Measurements from ENCODE around the gene LHFPL2. TPM values are rescaled to one million over a fixed set of nuclear protein-coding genes. Genes with fewer than 3 reads are reported as not detected.

LHFPL2 gene
- total RNA-seq, 1 donor from 2014 or later = 14.4 TPM

- DNase-seq (ENCODE audit: low read depth) = no peak
- TF ChIP-seq, protein P1, sequence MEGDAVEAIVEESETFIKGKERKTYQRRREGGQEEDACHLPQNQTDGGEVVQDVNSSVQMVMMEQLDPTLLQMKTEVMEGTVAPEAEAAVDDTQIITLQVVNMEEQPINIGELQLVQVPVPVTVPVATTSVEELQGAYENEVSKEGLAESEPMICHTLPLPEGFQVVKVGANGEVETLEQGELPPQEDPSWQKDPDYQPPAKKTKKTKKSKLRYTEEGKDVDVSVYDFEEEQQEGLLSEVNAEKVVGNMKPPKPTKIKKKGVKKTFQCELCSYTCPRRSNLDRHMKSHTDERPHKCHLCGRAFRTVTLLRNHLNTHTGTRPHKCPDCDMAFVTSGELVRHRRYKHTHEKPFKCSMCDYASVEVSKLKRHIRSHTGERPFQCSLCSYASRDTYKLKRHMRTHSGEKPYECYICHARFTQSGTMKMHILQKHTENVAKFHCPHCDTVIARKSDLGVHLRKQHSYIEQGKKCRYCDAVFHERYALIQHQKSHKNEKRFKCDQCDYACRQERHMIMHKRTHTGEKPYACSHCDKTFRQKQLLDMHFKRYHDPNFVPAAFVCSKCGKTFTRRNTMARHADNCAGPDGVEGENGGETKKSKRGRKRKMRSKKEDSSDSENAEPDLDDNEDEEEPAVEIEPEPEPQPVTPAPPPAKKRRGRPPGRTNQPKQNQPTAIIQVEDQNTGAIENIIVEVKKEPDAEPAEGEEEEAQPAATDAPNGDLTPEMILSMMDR (conservative IDR thresholded peaks at IDR 0.05; ENCODE audit: low read depth, low read length) = no peak
Measured at GRCh38 chr5:78606241-78606640, 42.3 kb downstream of the LHFPL2 start.

GRCh38 chr5:78605611-78606010 is 43.0 kb downstream of the LHFPL2 start:
- H3K4me3 ChIP-seq (ENCODE audit: low read depth, low read length) = no peak overlapping the region
- no peak for DNase-seq (ENCODE audit: low read depth)
- TF ChIP-seq, protein P1 (conservative IDR thresholded peaks at IDR 0.05; ENCODE audit: low read depth, low read length) = no peak

More at GRCh38 chr5:78606241-78606640, 42.3 kb downstream of the LHFPL2 start:
- H3K4me3 ChIP-seq (ENCODE audit: low read depth, low read length) = no peak overlapping the region

GRCh38 chr5:78604689-78605285 is 43.8 kb downstream of the LHFPL2 start:
- no peak for DNase-seq (ENCODE audit: low read depth)
- TF ChIP-seq, protein P1 (conservative IDR thresholded peaks at IDR 0.05; ENCODE audit: low read depth, low read length) = no peak
- no peak overlapping the region for H3K4me3 ChIP-seq (ENCODE audit: low read depth, low read length)

GRCh38 chr5:78603636-78604175 is 44.9 kb downstream of the LHFPL2 start:
- TF ChIP-seq, protein P1 (conservative IDR thresholded peaks at IDR 0.05; ENCODE audit: low read depth, low read length) = no peak
- H3K4me3 ChIP-seq (ENCODE audit: low read depth, low read length) = no peak overlapping the region

DNA sequence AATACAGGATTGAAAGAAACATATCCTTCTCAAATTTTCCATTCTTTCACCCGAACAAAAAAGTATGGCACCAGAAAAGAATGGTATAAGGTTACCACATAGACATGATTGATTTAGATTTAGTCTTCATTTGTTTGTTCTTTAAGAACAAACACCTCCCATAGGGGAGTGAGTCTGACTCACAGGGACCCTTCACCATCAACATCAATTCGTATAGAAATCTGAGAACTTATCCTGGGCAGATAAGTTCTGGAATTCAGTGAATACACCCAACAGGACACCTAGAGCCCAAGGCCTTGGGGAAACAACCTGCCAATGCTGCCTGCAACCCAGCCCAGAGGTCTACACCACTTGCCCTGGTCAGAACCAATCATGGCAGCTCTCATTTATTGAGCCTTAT is 46.2 kb downstream of the LHFPL2 start:
- no peak overlapping the region for H3K4me3 ChIP-seq (ENCODE audit: low read depth, low read length)
- TF ChIP-seq, protein P1 (conservative IDR thresholded peaks at IDR 0.05; ENCODE audit: low read depth, low read length) = no peak
- no peak for DNase-seq (ENCODE audit: low read depth)

More at GRCh38 chr5:78603636-78604175, 44.9 kb downstream of the LHFPL2 start:
- no peak for DNase-seq (ENCODE audit: low read depth)

DNA sequence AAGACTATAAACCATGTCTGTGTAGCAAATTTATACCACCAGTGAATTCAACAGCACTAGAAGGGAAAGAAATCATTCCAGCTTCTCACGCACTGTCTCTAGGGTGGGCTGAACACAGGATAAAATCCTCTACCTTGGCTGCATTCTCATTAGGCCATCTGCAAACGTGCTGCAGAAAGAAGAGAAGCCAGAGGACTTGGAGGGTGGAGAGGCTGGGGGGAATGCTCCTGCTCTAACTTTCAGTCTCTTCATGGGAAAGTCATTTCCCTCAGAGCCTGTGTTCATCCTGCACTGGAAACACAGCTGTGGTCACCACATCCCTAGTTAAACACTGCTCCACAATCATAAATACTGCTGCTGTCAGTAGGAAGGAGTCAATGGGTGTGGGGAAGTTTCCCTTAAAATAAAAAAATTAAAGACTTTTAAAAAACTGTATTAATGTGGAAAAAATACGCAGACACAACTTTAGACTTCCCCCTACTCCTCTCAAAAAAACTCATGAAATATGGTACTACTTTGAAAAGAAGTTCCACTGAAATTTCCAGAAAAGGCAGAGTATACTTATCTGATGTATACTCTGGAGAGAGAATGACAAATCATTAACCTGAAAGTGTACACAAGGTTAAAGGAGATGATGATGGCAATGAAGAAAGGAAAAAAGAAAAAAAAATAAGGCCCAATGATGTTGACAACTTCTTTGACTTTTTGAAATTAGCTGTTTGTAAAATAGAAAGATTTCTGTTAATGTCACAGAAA is 46.8 kb downstream of the LHFPL2 start:
- TF ChIP-seq, protein P1 (conservative IDR thresholded peaks at IDR 0.05; ENCODE audit: low read depth, low read length) = no peak
- no peak for DNase-seq (ENCODE audit: low read depth)
- H3K4me3 ChIP-seq (ENCODE audit: low read depth, low read length) = no peak overlapping the region

Measured in epithelial cell of proximal tubule (primary cell).